HG03354 (cell line): ENCODE measurements around the gene DENND2D.

Source experiments
- ATAC-seq: cut with Tn5 transposase; IDR thresholded peaks from one replicate; pipeline ENCODE4 v1.9.1; 2021; ENCODE audit warnings: mild to moderate bottlenecking; ENCODE audit not compliant: unreplicated experiment, poor library complexity, severe bottlenecking

Gene DENND2D, protein sequence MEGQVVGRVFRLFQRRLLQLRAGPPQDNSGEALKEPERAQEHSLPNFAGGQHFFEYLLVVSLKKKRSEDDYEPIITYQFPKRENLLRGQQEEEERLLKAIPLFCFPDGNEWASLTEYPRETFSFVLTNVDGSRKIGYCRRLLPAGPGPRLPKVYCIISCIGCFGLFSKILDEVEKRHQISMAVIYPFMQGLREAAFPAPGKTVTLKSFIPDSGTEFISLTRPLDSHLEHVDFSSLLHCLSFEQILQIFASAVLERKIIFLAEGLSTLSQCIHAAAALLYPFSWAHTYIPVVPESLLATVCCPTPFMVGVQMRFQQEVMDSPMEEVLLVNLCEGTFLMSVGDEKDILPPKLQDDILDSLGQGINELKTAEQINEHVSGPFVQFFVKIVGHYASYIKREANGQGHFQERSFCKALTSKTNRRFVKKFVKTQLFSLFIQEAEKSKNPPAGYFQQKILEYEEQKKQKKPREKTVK

DNA sequence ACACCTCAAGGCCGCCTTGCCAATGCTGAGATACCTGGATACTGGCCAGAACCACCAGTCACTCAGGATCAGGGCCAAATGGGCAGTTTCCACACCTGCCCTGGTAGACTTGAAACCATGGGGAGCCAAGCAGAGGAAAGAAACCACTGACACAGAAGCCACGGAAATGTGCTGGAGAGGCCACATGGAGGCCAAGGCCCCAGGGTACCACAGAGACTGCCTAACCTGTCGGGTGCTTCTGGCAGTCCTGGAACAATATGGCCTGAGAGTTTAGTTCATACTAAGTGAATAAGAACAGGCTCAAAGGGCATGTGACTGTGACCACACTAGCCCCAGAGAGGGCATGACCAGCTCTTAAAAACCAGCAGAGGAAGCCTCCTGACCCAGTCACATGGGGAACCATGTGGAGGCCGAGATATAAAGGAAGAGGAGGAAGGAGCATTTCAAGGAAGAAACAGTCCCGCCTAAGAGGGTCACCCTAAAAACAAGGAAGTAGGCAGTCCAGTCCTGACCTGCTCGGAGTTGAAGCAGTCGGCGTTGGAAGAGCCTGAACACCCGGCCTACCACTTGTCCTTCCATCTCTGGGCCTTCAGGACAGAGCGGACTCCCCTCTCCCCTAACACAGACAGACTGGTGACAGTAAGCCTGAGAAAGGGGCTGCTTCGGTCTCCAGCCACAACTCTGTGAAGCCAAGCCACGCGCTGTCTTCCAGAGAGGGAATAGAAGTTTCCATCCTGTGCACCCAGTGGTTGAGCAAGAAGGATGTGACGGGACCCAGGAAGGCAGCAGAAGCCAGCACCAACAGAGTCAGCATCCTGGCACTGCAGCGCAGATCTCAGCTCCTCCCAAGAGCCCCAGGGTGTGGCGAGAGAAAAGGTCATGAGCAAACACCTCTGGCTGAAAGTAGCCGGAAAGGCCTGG, at the start of gene DENND2D:
DENND2D (minus strand) TSS at position 766 of the 921 bp plus-strand sequence; CDS start at position 579, 187 bp downstream.
- ATAC-seq: no peak

DNA sequence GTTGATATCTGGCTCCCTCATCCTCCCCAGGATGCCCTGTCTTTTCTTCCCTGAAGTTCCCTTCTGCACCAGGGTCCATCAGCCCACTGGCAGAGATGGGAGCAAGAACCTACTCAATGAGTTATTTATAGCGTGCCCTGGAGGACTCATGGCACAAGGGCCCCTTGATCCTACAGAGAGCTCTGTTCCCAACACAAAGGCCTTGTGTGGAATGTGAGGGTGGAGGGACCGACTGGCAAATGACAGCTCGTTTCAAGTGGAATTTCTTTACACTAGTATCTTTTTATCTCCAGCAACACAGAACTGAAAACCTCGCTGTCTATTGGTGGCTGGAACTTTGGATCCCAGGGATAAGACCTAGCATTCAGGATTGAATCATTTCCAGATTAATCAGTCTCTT, 49.5 kb upstream of the DENND2D start:
- no peak for ATAC-seq

DNA sequence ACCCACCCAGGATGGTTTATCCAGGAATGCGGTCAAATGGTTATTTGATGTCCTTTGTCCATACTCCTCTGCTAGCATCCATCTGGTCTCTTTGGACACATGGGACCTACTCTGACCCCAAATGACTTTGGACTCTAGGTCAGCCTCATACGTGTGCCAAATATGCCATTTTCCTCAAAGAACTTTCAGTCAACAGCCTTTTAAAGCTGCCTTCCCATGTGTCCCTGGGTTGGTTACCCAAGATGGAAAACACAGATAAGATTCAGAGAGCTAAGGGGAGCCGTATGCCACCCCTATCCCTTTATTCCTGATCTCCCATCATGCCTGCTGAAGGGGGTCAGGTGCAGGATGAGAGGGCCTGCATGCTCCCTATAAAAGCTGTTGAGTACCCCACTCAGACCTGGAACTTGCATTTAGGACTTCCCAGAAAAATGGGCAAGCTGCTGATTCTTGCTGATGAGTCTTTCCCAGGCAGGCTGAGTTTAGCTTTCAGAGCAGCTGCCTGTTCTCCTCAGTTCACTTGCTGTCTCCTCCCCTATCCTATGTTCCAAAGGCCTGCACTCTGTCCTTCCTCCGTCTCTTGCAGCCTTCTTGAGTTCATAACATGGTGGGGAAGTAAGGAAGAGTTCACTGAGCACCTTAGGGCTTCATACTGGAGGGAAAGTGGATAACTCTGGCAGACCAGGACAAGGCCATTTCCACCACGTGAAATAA, 46.8 kb upstream of the DENND2D start:
- ATAC-seq: no peak

DNA sequence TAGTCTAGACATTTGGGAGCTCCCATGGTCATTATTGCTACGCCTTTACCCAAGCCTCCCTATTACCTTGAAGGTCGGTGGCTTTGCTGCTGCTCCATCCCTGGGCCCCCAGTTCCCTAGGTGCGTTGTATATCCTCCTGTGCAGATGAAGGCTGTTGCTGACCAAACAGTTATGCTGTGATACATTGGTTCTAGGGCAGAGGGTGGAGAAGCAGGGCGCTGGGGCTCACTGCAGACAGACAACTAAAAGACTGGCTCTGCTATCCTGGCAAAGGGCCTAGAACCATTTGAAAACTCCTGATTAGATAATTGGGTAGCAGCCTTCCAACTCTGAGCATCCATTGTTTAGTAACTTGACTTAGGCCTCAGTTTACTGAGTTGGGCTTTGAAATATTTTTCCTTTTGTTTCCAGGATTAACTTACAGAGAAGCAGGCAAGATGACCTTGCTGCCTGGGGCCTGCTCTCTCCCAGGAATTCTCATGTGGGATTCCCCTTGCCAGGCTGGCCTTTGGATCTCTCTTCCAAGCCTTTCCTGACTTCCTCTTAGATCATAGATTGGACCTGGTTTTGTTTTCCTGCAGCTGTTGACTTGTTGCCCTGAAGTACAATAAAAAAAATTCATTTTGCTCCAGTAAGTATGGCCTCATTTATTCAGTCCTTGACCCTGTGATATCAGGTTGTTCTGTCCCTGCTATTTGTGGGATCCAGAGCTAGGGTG, 42.5 kb upstream of the DENND2D start:
- ATAC-seq: no peak

DNA sequence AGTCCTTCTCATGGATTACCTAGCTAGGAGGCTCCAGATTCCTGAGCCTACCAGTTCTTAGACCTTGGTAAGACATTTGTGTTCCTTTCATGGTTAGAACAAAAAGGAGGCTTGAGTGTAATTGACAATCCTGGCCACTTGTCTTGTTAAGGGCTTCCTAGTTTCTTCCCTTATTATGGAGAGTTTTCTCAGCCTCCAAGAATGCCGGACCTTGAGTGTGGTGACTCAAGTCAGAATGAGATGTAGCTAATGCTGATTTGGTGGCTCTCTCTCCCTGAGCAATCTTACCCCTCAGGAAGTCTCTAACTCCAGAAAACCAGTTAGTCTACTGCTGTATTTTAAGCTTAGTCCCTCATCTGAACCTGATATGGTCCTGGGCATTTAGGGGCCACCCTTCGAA, 41.4 kb upstream of the DENND2D start:
- ATAC-seq: no peak

DNA sequence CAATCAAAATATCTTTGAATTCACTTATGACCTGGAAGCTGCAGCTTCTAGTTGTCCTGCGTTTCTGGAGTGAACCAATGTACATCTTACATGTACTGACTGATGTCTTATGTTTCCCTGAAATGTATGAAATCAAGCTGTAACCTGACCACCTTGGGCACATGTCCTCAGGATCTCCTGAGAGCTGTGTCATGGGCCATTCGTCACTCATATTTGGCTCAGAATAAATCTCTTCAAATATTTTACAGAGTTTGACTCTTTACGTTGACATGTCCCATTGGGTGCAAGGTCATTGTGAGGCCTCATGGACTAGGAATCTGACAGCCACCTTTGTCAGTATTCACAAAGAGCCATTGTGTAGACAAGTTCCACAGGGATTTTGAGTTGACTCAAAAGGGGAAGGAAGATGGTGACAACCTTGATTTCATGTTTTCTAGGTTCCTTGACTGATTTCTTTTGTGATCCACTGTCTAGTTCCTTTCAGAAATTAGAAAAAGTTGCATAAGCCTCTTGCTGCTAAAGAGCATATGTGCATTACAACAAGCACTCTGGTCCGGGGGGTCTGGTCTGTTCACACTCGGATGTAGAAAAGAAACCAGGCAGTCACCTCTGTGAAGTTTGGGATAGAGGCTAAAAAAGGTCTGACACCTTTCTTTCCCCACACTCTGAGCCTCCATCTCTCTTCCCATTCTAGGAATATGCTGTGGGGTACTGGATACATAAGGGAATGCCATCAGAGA, 37.8 kb upstream of the DENND2D start:
- no peak for ATAC-seq

DNA sequence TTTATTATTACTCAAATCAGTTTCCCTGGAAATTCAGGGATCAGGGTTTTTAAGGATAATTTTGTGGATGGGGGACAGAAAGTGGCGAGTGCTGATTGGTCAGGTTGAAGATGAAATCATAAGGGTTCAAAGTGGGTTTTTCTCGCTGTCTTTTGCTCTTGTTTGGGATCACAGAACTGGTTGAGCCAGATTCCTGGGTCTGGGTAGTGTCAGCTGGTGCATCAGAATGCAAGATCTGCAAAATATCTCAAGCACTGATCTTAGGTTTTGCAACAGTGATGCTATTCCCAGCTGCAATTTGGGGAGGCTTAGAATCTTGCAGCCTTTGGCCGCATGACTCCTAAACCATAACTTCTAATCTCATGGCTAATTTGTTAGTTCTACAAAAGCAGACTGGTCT, 36.4 kb upstream of the DENND2D start:
- no peak for ATAC-seq

DNA sequence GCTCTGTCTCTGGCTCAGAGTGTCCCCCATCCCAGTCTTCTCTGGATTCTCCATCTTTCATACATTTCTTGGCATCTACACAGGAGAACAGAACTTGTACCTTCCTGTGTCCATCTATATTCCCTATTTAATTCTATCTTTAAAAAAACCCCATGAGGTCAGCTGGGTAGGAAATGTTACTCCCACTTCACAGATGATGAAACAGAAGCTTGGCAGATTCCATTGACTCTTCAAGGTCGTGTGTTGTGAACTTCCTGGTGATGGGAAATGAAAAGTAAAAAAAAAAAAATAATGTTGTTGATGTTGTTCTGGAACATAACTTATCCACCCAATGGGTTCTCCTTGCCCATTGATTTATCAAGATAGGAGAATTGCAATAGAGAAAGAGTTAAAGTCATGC, 35.9 kb upstream of the DENND2D start:
- ATAC-seq: no peak

DNA sequence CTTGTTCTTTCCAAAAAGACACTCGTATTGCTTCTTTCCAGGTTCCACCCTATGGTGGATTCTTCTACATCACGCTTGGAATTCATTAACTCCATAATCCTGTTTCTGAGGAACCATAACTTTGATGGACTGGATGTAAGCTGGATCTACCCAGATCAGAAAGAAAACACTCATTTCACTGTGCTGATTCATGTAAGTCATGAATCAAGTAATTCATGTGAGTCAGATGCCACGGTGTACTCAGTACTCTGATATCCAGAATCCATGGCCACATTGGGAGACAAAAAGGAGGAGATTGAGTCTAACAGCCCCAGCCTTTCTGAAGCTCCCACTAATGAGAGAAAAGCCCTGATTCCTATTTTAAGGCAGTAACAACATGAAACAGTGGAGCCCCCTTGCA, 34.4 kb upstream of the DENND2D start:
- ATAC-seq: no peak

DNA sequence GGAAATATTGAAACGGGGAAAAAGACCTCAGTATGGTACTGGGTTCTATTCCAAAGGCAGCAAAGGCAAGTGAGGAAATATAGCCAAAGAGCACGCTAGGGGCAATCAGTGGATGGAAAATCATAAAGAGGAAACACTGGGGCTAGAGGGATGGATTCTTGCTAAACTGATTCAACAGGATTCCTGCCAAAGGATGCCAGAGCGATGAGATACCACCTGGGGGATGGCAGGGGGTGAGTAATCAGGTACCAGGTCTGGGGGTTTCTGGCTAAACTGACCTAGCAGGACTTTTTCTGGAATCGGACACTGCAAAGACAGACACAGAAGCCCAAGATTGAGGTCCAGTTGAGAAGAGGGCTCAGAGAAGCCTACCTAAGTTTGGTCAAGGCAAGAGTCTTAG, 33.8 kb upstream of the DENND2D start:
- ATAC-seq: no peak

DNA sequence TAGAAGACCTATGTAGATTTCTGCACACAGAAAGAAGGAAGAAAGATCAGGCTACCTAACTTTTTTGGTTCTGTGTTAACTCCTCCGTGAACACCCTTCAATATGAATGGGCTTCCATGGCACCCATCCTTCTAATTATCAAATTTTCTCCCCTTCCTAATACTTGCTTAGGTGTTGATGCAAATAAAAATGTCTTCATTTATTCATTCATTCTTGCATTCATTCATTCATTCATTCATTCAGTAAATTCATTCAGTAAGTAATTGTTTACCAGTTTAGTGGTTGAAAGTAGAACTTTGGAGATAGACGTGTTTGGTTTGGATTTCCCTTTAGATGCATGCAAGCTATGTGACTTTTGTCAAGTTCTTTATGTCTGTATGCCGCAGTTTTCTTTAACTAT, 31.7 kb upstream of the DENND2D start:
- ATAC-seq: no peak

DNA sequence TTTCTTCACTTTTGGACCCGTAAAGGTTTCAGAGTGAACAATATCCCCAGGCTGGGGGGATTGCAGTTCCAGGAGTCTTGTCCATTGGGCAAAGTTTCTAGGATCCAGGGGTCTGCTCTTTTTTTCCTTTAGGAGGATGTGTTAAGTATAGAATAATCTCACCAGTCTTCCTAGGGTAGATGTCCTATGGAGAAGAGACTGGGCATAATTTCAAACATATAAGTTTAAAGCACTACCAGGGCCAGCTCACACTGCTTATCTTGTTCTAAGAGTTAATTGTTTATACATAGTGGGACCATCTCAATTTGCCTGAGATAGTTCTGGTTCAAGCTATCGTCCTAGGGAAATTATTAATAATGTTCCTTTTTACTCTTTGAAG, 28.3 kb upstream of the DENND2D start:
- ATAC-seq: no peak

DNA sequence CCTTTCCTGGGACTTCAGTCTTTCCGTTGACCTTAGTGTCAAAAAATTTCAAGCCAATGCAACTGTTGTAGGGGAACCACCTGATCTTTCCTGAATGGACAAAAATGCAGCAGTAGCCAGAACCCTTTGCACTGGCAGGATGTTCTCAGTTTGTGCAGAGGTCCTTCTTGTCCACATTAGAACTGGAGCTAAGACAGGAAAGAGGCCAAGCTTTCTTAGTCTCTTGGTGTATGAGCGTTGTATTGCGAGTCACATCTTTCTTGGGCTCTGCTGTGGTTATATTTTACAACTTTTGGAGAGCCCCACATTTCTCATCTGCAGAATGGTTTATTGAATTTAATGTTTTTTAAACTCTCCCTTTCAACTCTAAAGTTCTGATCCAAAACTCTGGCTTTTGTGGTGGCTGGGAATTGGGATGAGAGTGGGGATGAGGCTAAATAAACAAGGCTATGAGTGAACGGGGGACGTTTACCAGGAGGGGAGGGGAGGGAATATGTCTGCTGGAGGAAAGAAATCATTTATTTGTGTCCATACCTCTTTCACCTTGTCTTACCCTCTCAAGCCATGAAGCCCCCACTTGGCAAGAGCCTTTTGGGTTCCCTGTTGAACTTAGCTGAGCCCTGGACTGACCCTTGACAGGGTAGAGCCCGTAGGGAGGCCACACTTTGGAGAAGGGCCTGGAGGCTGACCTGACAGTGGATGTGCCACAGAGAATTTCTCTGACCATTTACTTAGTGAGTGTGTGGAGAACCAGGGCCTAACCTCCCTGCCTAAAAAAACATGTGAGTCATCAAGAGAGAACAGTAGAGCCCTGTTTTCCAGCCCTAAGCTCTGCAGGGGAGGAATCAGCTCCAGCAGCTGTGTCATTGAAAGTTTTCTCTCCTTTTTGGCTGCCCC, 27.7 kb upstream of the DENND2D start:
- no peak for ATAC-seq

DNA sequence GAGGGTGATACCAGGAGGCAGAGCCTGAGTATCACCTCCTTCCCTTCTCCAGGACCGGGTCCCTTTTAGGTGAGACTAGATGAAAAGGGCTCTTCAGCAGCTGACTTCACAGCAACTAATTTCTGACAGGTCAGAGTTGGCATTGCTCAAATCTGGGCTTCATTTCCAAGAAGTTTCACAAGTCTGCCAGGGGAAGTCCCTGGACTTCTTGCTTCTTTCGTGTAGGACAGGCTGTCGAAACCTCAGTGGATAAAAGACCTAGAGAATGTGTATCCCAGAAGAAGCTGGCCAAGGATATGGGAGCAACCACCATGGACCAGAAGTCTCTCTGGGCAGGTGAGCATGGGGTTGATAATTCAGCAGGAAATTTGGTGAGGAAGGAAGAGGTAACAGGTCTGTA, 27.0 kb upstream of the DENND2D start, which contains the start of gene CHI3L2:
CHI3L2 (plus strand) TSS at position 280 of the 400 bp plus-strand sequence; CDS start at position 297, 17 bp downstream.
- ATAC-seq: no peak

DNA sequence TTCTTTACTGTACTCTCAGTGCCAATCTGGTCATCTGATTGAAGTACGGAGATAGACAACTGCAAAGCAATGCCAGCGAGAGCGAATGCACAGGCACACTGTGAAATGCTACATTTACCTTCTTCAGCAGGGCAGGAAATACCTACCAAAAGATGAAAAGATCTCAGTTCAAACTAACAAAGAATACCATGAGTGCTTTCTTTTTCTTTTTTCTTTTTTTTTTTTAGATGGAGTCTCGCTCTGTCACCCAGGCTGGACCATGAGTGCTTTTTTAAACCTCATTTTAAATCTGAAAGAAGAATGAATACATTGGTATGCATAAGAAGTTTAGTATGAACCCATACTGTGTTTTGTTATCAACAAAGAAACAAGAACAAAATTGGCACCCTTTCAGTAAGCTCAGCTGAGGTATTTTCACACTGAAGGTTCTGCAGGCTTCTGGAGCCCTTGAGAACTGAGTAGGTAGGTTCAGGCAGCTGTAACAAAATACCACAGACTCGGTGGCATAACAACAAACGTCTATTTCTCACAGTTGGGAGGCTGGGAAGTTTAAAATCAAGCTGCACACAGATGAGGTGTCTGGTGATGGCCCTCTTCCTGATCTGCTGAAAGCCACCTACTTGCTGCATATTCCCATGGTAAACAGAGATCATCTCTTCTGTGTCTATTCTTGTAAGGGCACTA, 25.4 kb upstream of the DENND2D start:
- ATAC-seq: no peak

DNA sequence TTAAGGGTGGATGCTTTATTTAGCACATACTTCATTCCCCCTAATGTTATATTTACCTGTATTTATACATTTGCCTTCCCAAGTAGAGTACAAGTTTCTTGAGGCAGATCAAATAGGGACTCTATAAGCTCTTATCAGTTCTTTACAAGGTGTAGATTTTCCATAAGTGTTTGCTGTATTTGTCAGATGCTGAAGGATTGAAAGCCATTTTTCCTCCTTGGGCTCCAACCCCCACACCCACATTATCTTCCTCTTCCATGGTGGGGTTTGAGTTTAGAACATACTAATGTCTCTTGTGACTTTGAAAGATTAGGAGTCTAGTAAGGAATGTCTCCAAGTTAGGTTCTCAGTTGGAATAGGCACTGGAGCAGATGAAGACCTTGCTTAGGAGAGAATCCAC, 24.6 kb upstream of the DENND2D start:
- no peak for ATAC-seq

DNA sequence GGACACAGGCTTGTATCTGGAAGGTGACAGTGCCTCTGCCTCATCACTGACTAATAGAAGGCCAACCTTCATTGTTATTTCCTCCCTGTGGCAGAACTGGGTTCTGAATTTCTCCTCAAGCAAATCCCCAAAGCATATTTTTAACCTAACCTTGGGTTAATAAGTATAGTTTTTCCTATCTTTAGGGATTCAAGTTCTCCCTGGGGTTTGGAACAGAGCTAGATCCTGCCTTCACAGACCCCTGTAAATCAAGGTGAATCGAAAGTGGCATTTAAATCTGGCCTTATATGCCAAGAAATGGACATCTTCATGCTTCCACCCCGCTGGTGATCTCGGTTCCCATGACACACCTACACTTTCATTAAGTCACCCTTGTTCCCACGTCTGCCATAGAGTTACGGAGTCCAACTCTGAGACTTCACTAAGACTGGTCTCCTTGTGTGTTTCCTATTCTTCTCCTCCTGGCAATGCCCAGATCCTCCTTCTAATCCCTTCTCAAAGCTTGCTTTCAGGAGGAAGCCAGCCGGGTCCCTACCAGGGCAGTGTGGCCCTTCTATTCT, 22.8 kb upstream of the DENND2D start:
- ATAC-seq: no peak
